ENCODE data around the gene KCNQ5.

Gene KCNQ5

GRCh38 chr6:73003302-73003701 is 381.4 kb downstream of the KCNQ5 start (continued):
- TF ChIP-seq, protein P1, sequence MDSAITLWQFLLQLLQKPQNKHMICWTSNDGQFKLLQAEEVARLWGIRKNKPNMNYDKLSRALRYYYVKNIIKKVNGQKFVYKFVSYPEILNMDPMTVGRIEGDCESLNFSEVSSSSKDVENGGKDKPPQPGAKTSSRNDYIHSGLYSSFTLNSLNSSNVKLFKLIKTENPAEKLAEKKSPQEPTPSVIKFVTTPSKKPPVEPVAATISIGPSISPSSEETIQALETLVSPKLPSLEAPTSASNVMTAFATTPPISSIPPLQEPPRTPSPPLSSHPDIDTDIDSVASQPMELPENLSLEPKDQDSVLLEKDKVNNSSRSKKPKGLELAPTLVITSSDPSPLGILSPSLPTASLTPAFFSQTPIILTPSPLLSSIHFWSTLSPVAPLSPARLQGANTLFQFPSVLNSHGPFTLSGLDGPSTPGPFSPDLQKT (IDR thresholded peaks at IDR 0.05; ENCODE audit: borderline replicate concordance, low read depth, low read length), result no peak
- TF ChIP-seq ZNF624 (tag by site-specific recombination; IDR thresholded peaks at IDR 0.05) (no peak), ZSCAN30 (tag by site-specific recombination; IDR thresholded peaks at IDR 0.05) (no peak), ZNF530 (tag by site-specific recombination; IDR thresholded peaks at IDR 0.05; ENCODE audit: low read depth) (no peak), ZNF544 (tag by site-specific recombination; IDR thresholded peaks at IDR 0.05) (no peak), SP3 (tag by site-specific recombination; IDR thresholded peaks at IDR 0.05) (no peak), ZBTB48 (tag by site-specific recombination; IDR thresholded peaks at IDR 0.05) (no peak)

GRCh38 chr6:73004231-73004630 is 382.4 kb downstream of the KCNQ5 start:
- CTCF ChIA-PET, result interaction anchor here (0.6 to 0.8 kb wide), 2 partner anchors 149 to 384 kb away, joined by 3 to 4 read pairs; no protein-coding TSS in a partner anchor
- H3K4me1 ChIP-seq (ENCODE audit: control insufficient read depth, insufficient read depth, low read length), result no peaks in the 10 kb centered on the region
- no peak overlapping the region for H3K4me3 ChIP-seq (ENCODE audit: low read depth, low read length)
- POLR2A ChIA-PET, result no interaction called here
- H3K9me3 ChIP-seq (ENCODE audit: control insufficient read depth, insufficient read depth, low read depth, low read length), result no peaks in the 10 kb centered on the region
- H3K27ac ChIP-seq (ENCODE audit: extremely low read depth, low read depth, low read length), result no peak overlapping the region
- no peaks in the 10 kb centered on the region for H3K36me3 ChIP-seq (ENCODE audit: control insufficient read depth in 2 of 2, insufficient read depth in 1 of 2, low read length in 2 of 2)
- TF ChIP-seq ZNF664 (tag by site-specific recombination; IDR thresholded peaks at IDR 0.05) (no peak), ZNF341 (tag by site-specific recombination; IDR thresholded peaks at IDR 0.05; ENCODE audit: low read depth) (no peak), ZNF530 (tag by site-specific recombination; IDR thresholded peaks at IDR 0.05; ENCODE audit: low read depth) (no peak), ZNF677 (tag by site-specific recombination; IDR thresholded peaks at IDR 0.05) (no peak), ZSCAN18 (tag by site-specific recombination; IDR thresholded peaks at IDR 0.05) (no peak)
- TF ChIP-seq, protein P2, sequence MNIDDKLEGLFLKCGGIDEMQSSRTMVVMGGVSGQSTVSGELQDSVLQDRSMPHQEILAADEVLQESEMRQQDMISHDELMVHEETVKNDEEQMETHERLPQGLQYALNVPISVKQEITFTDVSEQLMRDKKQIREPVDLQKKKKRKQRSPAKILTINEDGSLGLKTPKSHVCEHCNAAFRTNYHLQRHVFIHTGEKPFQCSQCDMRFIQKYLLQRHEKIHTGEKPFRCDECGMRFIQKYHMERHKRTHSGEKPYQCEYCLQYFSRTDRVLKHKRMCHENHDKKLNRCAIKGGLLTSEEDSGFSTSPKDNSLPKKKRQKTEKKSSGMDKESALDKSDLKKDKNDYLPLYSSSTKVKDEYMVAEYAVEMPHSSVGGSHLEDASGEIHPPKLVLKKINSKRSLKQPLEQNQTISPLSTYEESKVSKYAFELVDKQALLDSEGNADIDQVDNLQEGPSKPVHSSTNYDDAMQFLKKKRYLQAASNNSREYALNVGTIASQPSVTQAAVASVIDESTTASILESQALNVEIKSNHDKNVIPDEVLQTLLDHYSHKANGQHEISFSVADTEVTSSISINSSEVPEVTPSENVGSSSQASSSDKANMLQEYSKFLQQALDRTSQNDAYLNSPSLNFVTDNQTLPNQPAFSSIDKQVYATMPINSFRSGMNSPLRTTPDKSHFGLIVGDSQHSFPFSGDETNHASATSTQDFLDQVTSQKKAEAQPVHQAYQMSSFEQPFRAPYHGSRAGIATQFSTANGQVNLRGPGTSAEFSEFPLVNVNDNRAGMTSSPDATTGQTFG (tag by site-specific recombination; IDR thresholded peaks at IDR 0.05; ENCODE audit: borderline replicate concordance), result no peak
- TF ChIP-seq, protein P3, sequence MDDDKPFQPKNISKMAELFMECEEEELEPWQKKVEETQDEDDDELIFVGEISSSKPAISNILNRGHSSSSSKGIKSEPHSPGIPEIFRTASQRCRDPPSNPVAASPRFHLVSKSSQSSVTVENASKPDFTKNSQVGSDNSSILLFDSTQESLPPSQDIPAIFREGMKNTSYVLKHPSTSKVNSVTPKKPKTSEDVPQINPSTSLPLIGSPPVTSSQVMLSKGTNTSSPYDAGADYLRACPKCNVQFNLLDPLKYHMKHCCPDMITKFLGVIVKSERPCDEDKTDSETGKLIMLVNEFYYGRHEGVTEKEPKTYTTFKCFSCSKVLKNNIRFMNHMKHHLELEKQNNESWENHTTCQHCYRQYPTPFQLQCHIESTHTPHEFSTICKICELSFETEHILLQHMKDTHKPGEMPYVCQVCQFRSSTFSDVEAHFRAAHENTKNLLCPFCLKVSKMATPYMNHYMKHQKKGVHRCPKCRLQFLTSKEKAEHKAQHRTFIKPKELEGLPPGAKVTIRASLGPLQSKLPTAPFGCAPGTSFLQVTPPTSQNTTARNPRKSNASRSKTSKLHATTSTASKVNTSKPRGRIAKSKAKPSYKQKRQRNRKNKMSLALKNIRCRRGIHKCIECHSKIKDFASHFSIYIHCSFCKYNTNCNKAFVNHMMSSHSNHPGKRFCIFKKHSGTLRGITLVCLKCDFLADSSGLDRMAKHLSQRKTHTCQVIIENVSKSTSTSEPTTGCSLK (tag by site-specific recombination; IDR thresholded peaks at IDR 0.05), result no peak
- TF ChIP-seq, protein P4, sequence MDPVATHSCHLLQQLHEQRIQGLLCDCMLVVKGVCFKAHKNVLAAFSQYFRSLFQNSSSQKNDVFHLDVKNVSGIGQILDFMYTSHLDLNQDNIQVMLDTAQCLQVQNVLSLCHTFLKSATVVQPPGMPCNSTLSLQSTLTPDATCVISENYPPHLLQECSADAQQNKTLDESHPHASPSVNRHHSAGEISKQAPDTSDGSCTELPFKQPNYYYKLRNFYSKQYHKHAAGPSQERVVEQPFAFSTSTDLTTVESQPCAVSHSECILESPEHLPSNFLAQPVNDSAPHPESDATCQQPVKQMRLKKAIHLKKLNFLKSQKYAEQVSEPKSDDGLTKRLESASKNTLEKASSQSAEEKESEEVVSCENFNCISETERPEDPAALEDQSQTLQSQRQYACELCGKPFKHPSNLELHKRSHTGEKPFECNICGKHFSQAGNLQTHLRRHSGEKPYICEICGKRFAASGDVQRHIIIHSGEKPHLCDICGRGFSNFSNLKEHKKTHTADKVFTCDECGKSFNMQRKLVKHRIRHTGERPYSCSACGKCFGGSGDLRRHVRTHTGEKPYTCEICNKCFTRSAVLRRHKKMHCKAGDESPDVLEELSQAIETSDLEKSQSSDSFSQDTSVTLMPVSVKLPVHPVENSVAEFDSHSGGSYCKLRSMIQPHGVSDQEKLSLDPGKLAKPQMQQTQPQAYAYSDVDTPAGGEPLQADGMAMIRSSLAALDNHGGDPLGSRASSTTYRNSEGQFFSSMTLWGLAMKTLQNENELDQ (tag by site-specific recombination; IDR thresholded peaks at IDR 0.05; ENCODE audit: low read depth), result no peak
- TF ChIP-seq, protein P5, sequence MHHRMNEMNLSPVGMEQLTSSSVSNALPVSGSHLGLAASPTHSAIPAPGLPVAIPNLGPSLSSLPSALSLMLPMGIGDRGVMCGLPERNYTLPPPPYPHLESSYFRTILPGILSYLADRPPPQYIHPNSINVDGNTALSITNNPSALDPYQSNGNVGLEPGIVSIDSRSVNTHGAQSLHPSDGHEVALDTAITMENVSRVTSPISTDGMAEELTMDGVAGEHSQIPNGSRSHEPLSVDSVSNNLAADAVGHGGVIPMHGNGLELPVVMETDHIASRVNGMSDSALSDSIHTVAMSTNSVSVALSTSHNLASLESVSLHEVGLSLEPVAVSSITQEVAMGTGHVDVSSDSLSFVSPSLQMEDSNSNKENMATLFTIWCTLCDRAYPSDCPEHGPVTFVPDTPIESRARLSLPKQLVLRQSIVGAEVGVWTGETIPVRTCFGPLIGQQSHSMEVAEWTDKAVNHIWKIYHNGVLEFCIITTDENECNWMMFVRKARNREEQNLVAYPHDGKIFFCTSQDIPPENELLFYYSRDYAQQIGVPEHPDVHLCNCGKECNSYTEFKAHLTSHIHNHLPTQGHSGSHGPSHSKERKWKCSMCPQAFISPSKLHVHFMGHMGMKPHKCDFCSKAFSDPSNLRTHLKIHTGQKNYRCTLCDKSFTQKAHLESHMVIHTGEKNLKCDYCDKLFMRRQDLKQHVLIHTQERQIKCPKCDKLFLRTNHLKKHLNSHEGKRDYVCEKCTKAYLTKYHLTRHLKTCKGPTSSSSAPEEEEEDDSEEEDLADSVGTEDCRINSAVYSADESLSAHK (tag by site-specific recombination; IDR thresholded peaks at IDR 0.05), result no peak
- TF ChIP-seq, protein P6, sequence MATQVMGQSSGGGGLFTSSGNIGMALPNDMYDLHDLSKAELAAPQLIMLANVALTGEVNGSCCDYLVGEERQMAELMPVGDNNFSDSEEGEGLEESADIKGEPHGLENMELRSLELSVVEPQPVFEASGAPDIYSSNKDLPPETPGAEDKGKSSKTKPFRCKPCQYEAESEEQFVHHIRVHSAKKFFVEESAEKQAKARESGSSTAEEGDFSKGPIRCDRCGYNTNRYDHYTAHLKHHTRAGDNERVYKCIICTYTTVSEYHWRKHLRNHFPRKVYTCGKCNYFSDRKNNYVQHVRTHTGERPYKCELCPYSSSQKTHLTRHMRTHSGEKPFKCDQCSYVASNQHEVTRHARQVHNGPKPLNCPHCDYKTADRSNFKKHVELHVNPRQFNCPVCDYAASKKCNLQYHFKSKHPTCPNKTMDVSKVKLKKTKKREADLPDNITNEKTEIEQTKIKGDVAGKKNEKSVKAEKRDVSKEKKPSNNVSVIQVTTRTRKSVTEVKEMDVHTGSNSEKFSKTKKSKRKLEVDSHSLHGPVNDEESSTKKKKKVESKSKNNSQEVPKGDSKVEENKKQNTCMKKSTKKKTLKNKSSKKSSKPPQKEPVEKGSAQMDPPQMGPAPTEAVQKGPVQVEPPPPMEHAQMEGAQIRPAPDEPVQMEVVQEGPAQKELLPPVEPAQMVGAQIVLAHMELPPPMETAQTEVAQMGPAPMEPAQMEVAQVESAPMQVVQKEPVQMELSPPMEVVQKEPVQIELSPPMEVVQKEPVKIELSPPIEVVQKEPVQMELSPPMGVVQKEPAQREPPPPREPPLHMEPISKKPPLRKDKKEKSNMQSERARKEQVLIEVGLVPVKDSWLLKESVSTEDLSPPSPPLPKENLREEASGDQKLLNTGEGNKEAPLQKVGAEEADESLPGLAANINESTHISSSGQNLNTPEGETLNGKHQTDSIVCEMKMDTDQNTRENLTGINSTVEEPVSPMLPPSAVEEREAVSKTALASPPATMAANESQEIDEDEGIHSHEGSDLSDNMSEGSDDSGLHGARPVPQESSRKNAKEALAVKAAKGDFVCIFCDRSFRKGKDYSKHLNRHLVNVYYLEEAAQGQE (tag by site-specific recombination; IDR thresholded peaks at IDR 0.05), result no peak
- TF ChIP-seq, protein P7, sequence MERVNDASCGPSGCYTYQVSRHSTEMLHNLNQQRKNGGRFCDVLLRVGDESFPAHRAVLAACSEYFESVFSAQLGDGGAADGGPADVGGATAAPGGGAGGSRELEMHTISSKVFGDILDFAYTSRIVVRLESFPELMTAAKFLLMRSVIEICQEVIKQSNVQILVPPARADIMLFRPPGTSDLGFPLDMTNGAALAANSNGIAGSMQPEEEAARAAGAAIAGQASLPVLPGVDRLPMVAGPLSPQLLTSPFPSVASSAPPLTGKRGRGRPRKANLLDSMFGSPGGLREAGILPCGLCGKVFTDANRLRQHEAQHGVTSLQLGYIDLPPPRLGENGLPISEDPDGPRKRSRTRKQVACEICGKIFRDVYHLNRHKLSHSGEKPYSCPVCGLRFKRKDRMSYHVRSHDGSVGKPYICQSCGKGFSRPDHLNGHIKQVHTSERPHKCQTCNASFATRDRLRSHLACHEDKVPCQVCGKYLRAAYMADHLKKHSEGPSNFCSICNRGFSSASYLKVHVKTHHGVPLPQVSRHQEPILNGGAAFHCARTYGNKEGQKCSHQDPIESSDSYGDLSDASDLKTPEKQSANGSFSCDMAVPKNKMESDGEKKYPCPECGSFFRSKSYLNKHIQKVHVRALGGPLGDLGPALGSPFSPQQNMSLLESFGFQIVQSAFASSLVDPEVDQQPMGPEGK (tag by site-specific recombination; IDR thresholded peaks at IDR 0.05), result no peak

All from HEK293 (cell line).